ENCODE results near the gene RUNDC3A.
A peak's percentile ranks its signal among the peaks of the same experiment; 100 is the strongest.

The RUNDC3A gene

GRCh38 chr17:44331249-44331760 lies 22.9 kb downstream of the RUNDC3A start:
- Histone ChIP-seq H3K9ac (no peak overlapping the region), H3K4me3 (ENCODE audit: low read depth, low read length) (peak overlapping the region; percentile 25), H3K27me3 (ENCODE audit: control insufficient read depth, insufficient read depth, low read length) (no peaks in the 10 kb centered on the region), H3K9me3 (ENCODE audit: control insufficient read depth, low read length) (no peaks in the 10 kb centered on the region), H3K27ac (no peak overlapping the region), H3K4me1 (peaks cover 2% of the 10 kb centered on the region), H3K79me2 (no peaks in the 10 kb centered on the region), H2AFZ (no peak overlapping the region), H3K4me2 (ENCODE audit: low read length) (peak overlapping the region; percentile 48), H3K36me3 (ENCODE audit: control insufficient read depth, insufficient read depth, low read length) (no peaks in the 10 kb centered on the region)
- TF ChIP-seq CTCF (IDR thresholded peaks at IDR 0.05) = peak; percentile 93

DNA sequence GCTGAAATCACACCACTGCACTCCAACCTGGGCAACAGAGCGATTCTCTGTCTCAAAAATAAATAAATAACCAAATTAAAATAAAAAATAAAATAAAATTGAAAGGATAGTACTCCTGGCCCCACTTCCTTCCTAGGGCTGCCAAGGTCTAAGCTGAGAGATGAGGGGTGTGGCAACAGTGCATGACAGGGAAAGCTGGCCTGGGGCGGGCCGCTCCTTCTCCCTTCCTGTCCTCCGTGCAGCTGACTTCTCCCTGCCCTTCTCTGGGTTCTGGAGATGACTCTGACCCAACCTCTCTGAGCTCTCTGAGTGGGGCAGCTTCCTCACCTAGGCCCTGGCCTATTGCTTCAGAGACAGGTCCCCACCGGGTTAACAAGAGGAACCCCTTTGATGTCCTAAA lies 25.0 kb downstream of the RUNDC3A start:
- H3K9me3 ChIP-seq (ENCODE audit: control insufficient read depth, low read length) = no peaks in the 10 kb centered on the region
- no peak overlapping the region for H3K9ac ChIP-seq
- TF ChIP-seq CTCF (IDR thresholded peaks at IDR 0.05) = no peak
- H3K4me2 ChIP-seq (ENCODE audit: low read length) = no peak overlapping the region
- H3K4me1 ChIP-seq = peaks cover 2% of the 10 kb centered on the region
- no peaks in the 10 kb centered on the region for H3K79me2 ChIP-seq
- no peaks in the 10 kb centered on the region for H3K27me3 ChIP-seq (ENCODE audit: control insufficient read depth, insufficient read depth, low read length)
- no peak overlapping the region for H2AFZ ChIP-seq
- H3K36me3 ChIP-seq (ENCODE audit: control insufficient read depth, insufficient read depth, low read length) = no peaks in the 10 kb centered on the region
- H3K27ac ChIP-seq = no peak overlapping the region
- no peak overlapping the region for H3K4me3 ChIP-seq (ENCODE audit: low read depth, low read length)

GRCh38 chr17:44334315-44334714 lies 25.9 kb downstream of the RUNDC3A start:
- H3K27me3 ChIP-seq (ENCODE audit: control insufficient read depth, insufficient read depth, low read length) = no peaks in the 10 kb centered on the region
- H3K79me2 ChIP-seq = no peaks in the 10 kb centered on the region
- peaks cover 2% of the 10 kb centered on the region for H3K4me1 ChIP-seq
- no peak for TF ChIP-seq CTCF (IDR thresholded peaks at IDR 0.05)
- H3K4me2 ChIP-seq (ENCODE audit: low read length) = no peak overlapping the region
- no peak overlapping the region for H3K4me3 ChIP-seq (ENCODE audit: low read depth, low read length)
- peak overlapping the region; percentile 11 for H2AFZ ChIP-seq
- no peak overlapping the region for H3K9ac ChIP-seq
- H3K36me3 ChIP-seq (ENCODE audit: control insufficient read depth, insufficient read depth, low read length) = no peaks in the 10 kb centered on the region
- H3K9me3 ChIP-seq (ENCODE audit: control insufficient read depth, low read length) = no peaks in the 10 kb centered on the region
- no peak overlapping the region for H3K27ac ChIP-seq

DNA sequence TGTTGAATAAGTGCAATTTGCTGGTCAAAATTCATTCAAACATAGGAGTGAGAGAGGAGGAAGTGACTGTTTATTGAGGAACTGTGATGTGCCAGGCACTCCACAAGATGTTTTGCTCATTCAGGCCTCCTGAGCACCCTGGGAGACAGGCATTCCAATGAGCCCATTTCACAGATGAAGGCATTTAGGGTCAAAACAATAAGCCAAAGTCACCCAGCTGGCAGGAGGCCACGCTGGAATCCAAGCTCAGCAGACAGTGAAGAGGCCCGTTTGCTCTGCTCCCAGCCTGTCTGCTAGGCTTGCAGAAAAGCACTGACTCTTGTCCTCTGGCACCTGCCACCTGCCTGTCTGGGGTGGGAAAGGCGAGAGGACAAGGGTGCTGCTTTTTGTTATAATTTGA lies 26.3 kb downstream of the RUNDC3A start:
- H3K4me3 ChIP-seq (ENCODE audit: low read depth, low read length) = no peak overlapping the region
- H3K4me1 ChIP-seq = peaks cover 2% of the 10 kb centered on the region

More for the DNA sequence above, 26.3 kb downstream of the RUNDC3A start:
- Histone ChIP-seq H3K27me3 (ENCODE audit: control insufficient read depth, insufficient read depth, low read length) (no peaks in the 10 kb centered on the region), H3K36me3 (ENCODE audit: control insufficient read depth, insufficient read depth, low read length) (no peaks in the 10 kb centered on the region), H3K9ac (no peak overlapping the region), H3K79me2 (no peaks in the 10 kb centered on the region), H3K27ac (no peak overlapping the region), H3K9me3 (ENCODE audit: control insufficient read depth, low read length) (no peaks in the 10 kb centered on the region), H2AFZ (peak overlapping the region; percentile 11), H3K4me2 (ENCODE audit: low read length) (no peak overlapping the region)
- TF ChIP-seq CTCF (IDR thresholded peaks at IDR 0.05) = no peak
